ENCODE measurements around the gene PAX8.

DNA sequence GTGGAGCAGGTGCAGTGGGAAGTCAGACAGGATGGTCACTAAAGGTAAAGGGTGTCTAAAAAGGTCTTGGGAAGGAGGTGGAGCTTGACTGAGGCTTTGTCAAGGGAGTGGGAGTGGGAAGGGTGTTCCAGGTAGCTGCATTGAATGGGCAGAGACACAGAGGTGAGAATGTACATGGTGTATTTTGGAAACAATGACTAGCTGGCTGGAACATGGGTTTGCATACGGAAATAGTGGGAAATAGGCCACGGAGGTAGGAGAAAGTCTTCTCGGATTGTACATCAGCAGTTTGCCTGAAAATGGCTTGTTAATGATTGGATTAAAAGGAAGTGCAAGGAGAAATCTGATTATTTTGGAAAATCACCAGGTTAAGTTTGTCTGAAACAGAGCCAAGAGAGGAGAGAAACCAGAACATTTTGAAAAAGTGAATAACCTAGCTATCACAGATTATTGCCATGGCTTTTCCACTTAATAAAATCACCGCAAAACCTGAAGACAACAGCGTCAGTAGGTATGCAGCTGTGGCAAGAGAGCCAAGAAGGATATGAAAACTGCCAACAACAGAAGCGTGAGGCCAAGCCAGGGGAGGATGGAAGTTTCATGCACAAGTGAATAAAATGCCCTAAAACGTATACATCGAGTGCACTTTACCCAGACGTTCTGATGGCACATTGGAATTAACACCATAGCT is 13.9 kb downstream of the PAX8 start:
- TF ChIP-seq EZH2 (IDR thresholded peaks at IDR 0.05) (no peak), POLR2AphosphoS5 (IDR thresholded peaks at IDR 0.05; ENCODE audit: borderline replicate concordance, low read depth, low read length) (no peak), FOXP2 (optimal IDR thresholded peaks at IDR 0.05; ENCODE audit: control extremely low read depth, extremely low read length, insufficient read depth) (no peak)

Measured in SK-N-MC (cell line).